ENCODE results near the gene NR2E3. TPM values are rescaled to one million over a fixed set of nuclear protein-coding genes. Genes with fewer than 3 reads are reported as not detected.
"Not testable (repeated sequence)": the region's sequence is repeated elsewhere in the genome, so short reads cannot be mapped to it uniquely, and the experiment has no call there.

The NR2E3 gene
- polyA plus RNA-seq, 4 donors: 0.07 to 0.89 (median 0.26) TPM

- 95 to 97% (median 95%) methylated on average over 3 of the region's 3 CpGs for WGBS, 3 donors
- H3K27me3 ChIP-seq (ENCODE audit: control insufficient read depth in 3 of 3, insufficient read depth in 3 of 3, low read length in 3 of 3): no peaks in the 10 kb centered on the region
- FAIRE-seq (no peak), DNase-seq (no peak)
- no peaks in the 10 kb centered on the region for H3K9me3 ChIP-seq (ENCODE audit: control insufficient read depth in 2 of 2, insufficient read depth in 1 of 2, low read depth in 1 of 2, low read length in 1 of 2)
- H3K4me1 ChIP-seq (ENCODE audit: control insufficient read depth in 3 of 3, insufficient read depth in 2 of 3, low read depth in 1 of 3, low read length in 2 of 3): no peaks in the 10 kb centered on the region
- peaks cover 0 to 5% (median 0%) of the 10 kb centered on the region in 3 donors for H3K36me3 ChIP-seq (ENCODE audit: control insufficient read depth in 3 of 3, insufficient read depth in 2 of 3, low read depth in 1 of 3, low read length in 3 of 3)
- H3K4me3 ChIP-seq (ENCODE audit: low read depth in 1 of 3, low read length in 3 of 3): no peak overlapping the region
- no peak overlapping the region for H3K27ac ChIP-seq (ENCODE audit: low read depth in 1 of 3, low read length in 2 of 3)
Measured at GRCh38 chr15:71841563-71841962, 31.2 kb downstream of the NR2E3 start.

GRCh38 chr15:71844916-71845315 is 34.6 kb downstream of the NR2E3 start:
- no peaks in the 10 kb centered on the region for H3K4me1 ChIP-seq (ENCODE audit: control insufficient read depth in 3 of 3, insufficient read depth in 2 of 3, low read depth in 1 of 3, low read length in 2 of 3)
- no peaks in the 10 kb centered on the region for H3K9me3 ChIP-seq (ENCODE audit: control insufficient read depth in 2 of 2, insufficient read depth in 1 of 2, low read depth in 1 of 2, low read length in 1 of 2)
- peaks cover 0 to 8% (median 6%) of the 10 kb centered on the region in 3 donors for H3K36me3 ChIP-seq (ENCODE audit: control insufficient read depth in 3 of 3, insufficient read depth in 2 of 3, low read depth in 1 of 3, low read length in 3 of 3)
- H3K27ac ChIP-seq (ENCODE audit: low read depth in 1 of 3, low read length in 2 of 3): no peak overlapping the region
- FAIRE-seq: no peak
- no peaks in the 10 kb centered on the region for H3K27me3 ChIP-seq (ENCODE audit: control insufficient read depth in 3 of 3, insufficient read depth in 3 of 3, low read length in 3 of 3)
- 84 to 95% (median 94%) methylated on average over 2 of the region's 2 CpGs for WGBS, 3 donors
- DNase-seq: no peak
- H3K4me3 ChIP-seq (ENCODE audit: low read depth in 1 of 3, low read length in 3 of 3): no peak overlapping the region

GRCh38 chr15:71853543-71853942 is 43.2 kb downstream of the NR2E3 start:
- H3K27ac ChIP-seq (ENCODE audit: low read depth in 1 of 3, low read length in 2 of 3): no peak overlapping the region
- WGBS, 3 donors: 81 to 97% (median 89%) methylated on average over 1 of the region's 1 CpG
- no peak for FAIRE-seq
- no peak overlapping the region for H3K4me3 ChIP-seq (ENCODE audit: low read depth in 1 of 3, low read length in 3 of 3)
- no peaks in the 10 kb centered on the region for H3K9me3 ChIP-seq (ENCODE audit: control insufficient read depth in 2 of 2, insufficient read depth in 1 of 2, low read depth in 1 of 2, low read length in 1 of 2)
- no peaks in the 10 kb centered on the region for H3K27me3 ChIP-seq (ENCODE audit: control insufficient read depth in 3 of 3, insufficient read depth in 3 of 3, low read length in 3 of 3)
- H3K4me1 ChIP-seq (ENCODE audit: control insufficient read depth in 3 of 3, insufficient read depth in 2 of 3, low read depth in 1 of 3, low read length in 2 of 3): no peaks in the 10 kb centered on the region
- peaks cover 2 to 11% (median 7%) of the 10 kb centered on the region in 3 donors for H3K36me3 ChIP-seq (ENCODE audit: control insufficient read depth in 3 of 3, insufficient read depth in 2 of 3, low read depth in 1 of 3, low read length in 3 of 3)
- DNase-seq: no peak

GRCh38 chr15:71858232-71858631 is 47.9 kb downstream of the NR2E3 start:
- not testable (repeated sequence) for H3K36me3 ChIP-seq (ENCODE audit: control insufficient read depth in 3 of 3, insufficient read depth in 2 of 3, low read depth in 1 of 3, low read length in 3 of 3); DNase-seq; H3K9me3 ChIP-seq (ENCODE audit: control insufficient read depth in 2 of 2, insufficient read depth in 1 of 2, low read depth in 1 of 2, low read length in 1 of 2); FAIRE-seq; H3K4me3 ChIP-seq (ENCODE audit: low read depth in 1 of 3, low read length in 3 of 3); H3K27ac ChIP-seq (ENCODE audit: low read depth in 1 of 3, low read length in 2 of 3); H3K4me1 ChIP-seq (ENCODE audit: control insufficient read depth in 3 of 3, insufficient read depth in 2 of 3, low read depth in 1 of 3, low read length in 2 of 3); H3K27me3 ChIP-seq (ENCODE audit: control insufficient read depth in 3 of 3, insufficient read depth in 3 of 3, low read length in 3 of 3)
- 95 to 97% (median 95%) methylated on average over 4 of the region's 4 CpGs for WGBS, 3 donors
